Mesenchymal stem cell (in vitro differentiated cells and primary cell): Measurements from ENCODE around the gene KCNH1.
"Not testable (repeated sequence)": the region's sequence is repeated elsewhere in the genome, so short reads cannot be mapped to it uniquely, and the experiment has no call there.

ENCODE experiments used
- DNase-seq: peaks from one replicate; pipeline ENCODE4 v3.0.0-alpha.2; 2013
- H2AFZ ChIP-seq: one replicate; pipeline ENCODE4 v1.6.1; 2013; ENCODE audit warnings: low read depth, mild to moderate bottlenecking, control low read depth, inconsistent platforms, low read length, moderate library complexity
- H2AK5ac ChIP-seq: 2 replicates; pipeline ENCODE4 v1.6.1; 2013; ENCODE audit warnings: low read length, moderate library complexity, mild to moderate bottlenecking, inconsistent platforms; ENCODE audit not compliant: severe bottlenecking
- H2BK120ac ChIP-seq: one replicate; pipeline ENCODE4 v1.6.1; 2013; ENCODE audit warnings: low read depth, mild to moderate bottlenecking, inconsistent platforms, low read length, moderate library complexity
- H2BK12ac ChIP-seq, 2 experiments: one replicate each; pipeline ENCODE4 v1.6.1; 2013; ENCODE audit warnings: inconsistent platforms in 2 of 2, low read length in 2 of 2, mild to moderate bottlenecking in 2 of 2, moderate library complexity in 2 of 2, control low read depth in 1 of 2
- H2BK15ac ChIP-seq: one replicate; pipeline ENCODE4 v1.6.1; 2013; ENCODE audit warnings: mild to moderate bottlenecking, low read depth, inconsistent platforms; ENCODE audit not compliant: poor library complexity, severe bottlenecking
- H2BK5ac ChIP-seq: 2 replicates; pipeline ENCODE4 v1.6.1; 2013; ENCODE audit warnings: low read depth, mild to moderate bottlenecking, low read length, control low read depth, inconsistent platforms; ENCODE audit not compliant: poor library complexity, severe bottlenecking
- H3K14ac ChIP-seq, 2 experiments: one replicate each; pipeline ENCODE4 v1.6.1; 2013; ENCODE audit warnings: inconsistent platforms in 2 of 2, low read length in 2 of 2, control low read depth in 1 of 2, mild to moderate bottlenecking in 1 of 2, moderate library complexity in 1 of 2
- H3K18ac ChIP-seq, 2 experiments: one replicate each; pipeline ENCODE4 v1.6.1; 2013; ENCODE audit warnings: inconsistent platforms in 2 of 2, low read length in 2 of 2, control low read depth in 1 of 2, low read depth in 1 of 2, mild to moderate bottlenecking in 1 of 2
- H3K23ac ChIP-seq, 2 experiments: one replicate each; pipeline ENCODE4 v1.6.1; 2013; ENCODE audit warnings: inconsistent platforms in 2 of 2, low read length in 2 of 2, mild to moderate bottlenecking in 2 of 2, moderate library complexity in 2 of 2, control low read depth in 1 of 2
- H3K27ac ChIP-seq: 2 replicates; pipeline ENCODE4 v1.5.1; 2013; ENCODE audit warnings: mild to moderate bottlenecking, moderate library complexity, low read length, control low read depth, inconsistent platforms; ENCODE audit not compliant: poor library complexity, severe bottlenecking
- H3K27me3 ChIP-seq, 2 experiments: 2 replicates each; pipeline versions ENCODE4 v1.6.1 to v1.7.0; 2013; ENCODE audit warnings: low read length in 2 of 2, mild to moderate bottlenecking in 2 of 2, moderate library complexity in 2 of 2, control low read depth in 1 of 2, inconsistent platforms in 1 of 2; ENCODE audit not compliant: control insufficient read depth in 1 of 2, insufficient read depth in 1 of 2
- H3K36me3 ChIP-seq, 2 experiments: 2 replicates each; pipeline versions ENCODE4 v1.6.1 to v1.7.0; 2013; ENCODE audit warnings: low read length in 2 of 2, control low read depth in 1 of 2, inconsistent platforms in 1 of 2, low read depth in 1 of 2, mild to moderate bottlenecking in 1 of 2; ENCODE audit not compliant: insufficient read depth in 2 of 2, control insufficient read depth in 1 of 2
- H3K4ac ChIP-seq, 2 experiments: one replicate each; pipeline ENCODE4 v1.6.1; 2013; ENCODE audit warnings: inconsistent platforms in 2 of 2, low read length in 2 of 2, mild to moderate bottlenecking in 2 of 2, moderate library complexity in 2 of 2, control low read depth in 1 of 2, low read depth in 1 of 2
- H3K4me1 ChIP-seq: 2 replicates; pipeline ENCODE4 v1.6.1; 2013; ENCODE audit warnings: low read depth, low read length, control low read depth; ENCODE audit not compliant: control insufficient read depth, insufficient read depth
- H3K4me2 ChIP-seq: 2 replicates; pipeline ENCODE4 v1.6.1; 2013; ENCODE audit warnings: low read length, mild to moderate bottlenecking, inconsistent platforms; ENCODE audit not compliant: poor library complexity, severe bottlenecking
- H3K4me3 ChIP-seq, 2 experiments: 2 replicates each; pipeline versions ENCODE4 v1.5.1 to v1.7.0; 2013; ENCODE audit warnings: low read length in 2 of 2, mild to moderate bottlenecking in 2 of 2, control low read depth in 1 of 2, low read depth in 1 of 2; ENCODE audit not compliant: insufficient read depth in 1 of 2
- H3K79me1 ChIP-seq: replicated peaks from 2 replicates; pipeline ENCODE4 v1.6.1; 2013; ENCODE audit warnings: mild to moderate bottlenecking, control low read depth, low read length, inconsistent platforms; ENCODE audit not compliant: poor library complexity, severe bottlenecking
- H3K9ac ChIP-seq: 2 replicates; pipeline ENCODE4 v1.7.0; 2013; ENCODE audit warnings: mild to moderate bottlenecking, low read length, moderate library complexity
- H3K9me3 ChIP-seq: 2 replicates; pipeline ENCODE4 v1.7.0; 2013; ENCODE audit warnings: mild to moderate bottlenecking, low read length; ENCODE audit not compliant: control insufficient read depth
- H4K8ac ChIP-seq: one replicate; pipeline ENCODE4 v1.6.1; 2013; ENCODE audit warnings: inconsistent platforms, mild to moderate bottlenecking, low read length, moderate library complexity
- H4K91ac ChIP-seq: one replicate; pipeline ENCODE4 v1.6.1; 2013; ENCODE audit warnings: mild to moderate bottlenecking, low read length, inconsistent platforms
- WGBS: methylation state at CpG from one replicate; pipeline ENCODE4 v1.1.7; 2013; ENCODE audit warnings: mixed read lengths; 5-methylcytosine and 5-hydroxymethylcytosine counted together

Gene KCNH1

GRCh38 chr1:210669951-210670350 is 464.0 kb downstream of the KCNH1 start:
- Histone ChIP-seq H3K4me2 (no peak overlapping the region), H3K9ac (no peak overlapping the region), H2AFZ (no peak overlapping the region), H3K27ac (no peak overlapping the region), H2AK5ac (no peak overlapping the region), H3K27me3 (no peaks in the 10 kb centered on the region), H3K9me3 (no peaks in the 10 kb centered on the region), H3K4ac (no peak overlapping the region), H2BK15ac (no peak overlapping the region), H3K4me3 (no peak overlapping the region), H3K23ac (no peak overlapping the region), H4K8ac (no peak overlapping the region), H2BK120ac (no peak overlapping the region), H3K79me1 (peaks cover 1% of the 10 kb centered on the region), H3K18ac (no peak overlapping the region), H2BK12ac (no peak overlapping the region), H2BK5ac (no peak overlapping the region), H3K14ac (no peak overlapping the region), H3K4me1 (no peaks in the 10 kb centered on the region), H4K91ac (no peak overlapping the region), H3K36me3 (peaks cover 0 to 3% of the 10 kb centered on the region in 2 experiments)
- DNase-seq: no peak

- Histone ChIP-seq H3K4me1 (no peaks in the 10 kb centered on the region), H4K8ac (no peak overlapping the region), H3K36me3 (no peaks in the 10 kb centered on the region), H3K14ac (no peak overlapping the region), H3K9me3 (no peaks in the 10 kb centered on the region), H3K27me3 (no peaks in the 10 kb centered on the region), H2BK5ac (no peak overlapping the region), H3K18ac (no peak overlapping the region), H3K23ac (no peak overlapping the region), H2AFZ (no peak overlapping the region), H3K27ac (no peak overlapping the region), H2BK15ac (no peak overlapping the region), H3K9ac (no peak overlapping the region), H2AK5ac (no peak overlapping the region), H3K79me1 (no peaks in the 10 kb centered on the region), H3K4me3 (no peak overlapping the region), H4K91ac (no peak overlapping the region), H3K4ac (no peak overlapping the region), H2BK12ac (no peak overlapping the region), H3K4me2 (no peak overlapping the region), H2BK120ac (no peak overlapping the region)
- 77% methylated on average over 5 of the region's 7 CpGs for WGBS
- no peak for DNase-seq
Measured at GRCh38 chr1:210663730-210664573, 470.0 kb downstream of the KCNH1 start.

GRCh38 chr1:210662291-210663050 is 471.5 kb downstream of the KCNH1 start:
- H2BK5ac ChIP-seq: no peak overlapping the region
- WGBS: 72% methylated on average over 3 of the region's 4 CpGs
- H3K14ac ChIP-seq: no peak overlapping the region
- H3K23ac ChIP-seq: no peak overlapping the region
- no peak overlapping the region for H2AFZ ChIP-seq
- no peak overlapping the region for H3K4me2 ChIP-seq
- no peak overlapping the region for H2BK12ac ChIP-seq
- no peaks in the 10 kb centered on the region for H3K4me1 ChIP-seq
- peak overlapping the region in 1 of 2 experiments; percentile 24 for H3K18ac ChIP-seq
- H2BK120ac ChIP-seq: no peak overlapping the region
- H3K9ac ChIP-seq: no peak overlapping the region
- H4K91ac ChIP-seq: no peak overlapping the region
- H3K9me3 ChIP-seq: no peaks in the 10 kb centered on the region
- no peak for DNase-seq
- H3K27ac ChIP-seq: no peak overlapping the region
- no peaks in the 10 kb centered on the region for H3K79me1 ChIP-seq
- H3K27me3 ChIP-seq: no peaks in the 10 kb centered on the region
- H3K4me3 ChIP-seq: no peak overlapping the region
- no peak overlapping the region for H4K8ac ChIP-seq
- H2BK15ac ChIP-seq: no peak overlapping the region
- H3K36me3 ChIP-seq: no peaks in the 10 kb centered on the region
- no peak overlapping the region for H2AK5ac ChIP-seq
- H3K4ac ChIP-seq: peak overlapping the region in 1 of 2 experiments; percentile 21

GRCh38 chr1:210661520-210661919 is 472.4 kb downstream of the KCNH1 start:
- not testable (repeated sequence) for H2AFZ ChIP-seq, H3K23ac ChIP-seq, H3K79me1 ChIP-seq, H2BK15ac ChIP-seq, H2BK12ac ChIP-seq, H3K36me3 ChIP-seq, H4K91ac ChIP-seq, H3K9me3 ChIP-seq, DNase-seq, H3K4me1 ChIP-seq, H3K9ac ChIP-seq, H3K27me3 ChIP-seq, H4K8ac ChIP-seq, H3K27ac ChIP-seq, H3K4me2 ChIP-seq, H3K18ac ChIP-seq, H2BK5ac ChIP-seq, H3K4me3 ChIP-seq, H2AK5ac ChIP-seq, H3K4ac ChIP-seq, H2BK120ac ChIP-seq, H3K14ac ChIP-seq
- no CpG with 5 or more reads among the region's 4 CpGs for WGBS
